HG03571 (cell line): ENCODE measurements around the gene AOC1.
"Not testable (repeated sequence)": the region's sequence is repeated elsewhere in the genome, so short reads cannot be mapped to it uniquely, and the experiment has no call there.

ENCODE experiments used
- ATAC-seq: cut with Tn5 transposase; IDR thresholded peaks from one replicate; pipeline ENCODE4 v1.9.1; 2021; ENCODE audit not compliant: unreplicated experiment

Gene AOC1

GRCh38 chr7:150852371-150852905, at the start of gene AOC1:
Gene AOC1, plus strand, starts transcription at chr7:150852517. Its CDS starts 3,954 bp downstream, at chr7:150856471.
- ATAC-seq: no peak

- ATAC-seq: no peak
These were observed 49.0 kb upstream of the AOC1 start for GRCh38 chr7:150803161-150803860.

DNA sequence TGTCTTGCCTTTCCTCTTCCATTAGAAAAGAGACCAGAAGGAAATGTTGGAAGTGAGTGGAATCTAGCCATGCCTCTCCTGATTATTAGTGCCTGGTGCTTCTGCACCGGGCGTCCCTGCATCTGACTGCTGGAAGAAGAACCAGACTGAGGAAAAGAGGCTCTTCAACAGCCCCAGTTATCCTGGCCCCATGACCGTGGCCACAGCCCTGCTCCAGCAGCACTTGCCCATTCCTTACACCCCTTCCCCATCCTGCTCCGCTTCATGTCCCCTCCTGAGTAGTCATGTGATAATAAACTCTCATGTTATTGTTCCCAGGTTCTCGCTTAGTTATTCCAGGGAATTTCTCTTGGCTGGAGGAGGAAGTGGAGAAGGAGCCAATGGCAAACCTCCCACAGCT, 47.5 kb upstream of the AOC1 start:
- no peak for ATAC-seq

DNA sequence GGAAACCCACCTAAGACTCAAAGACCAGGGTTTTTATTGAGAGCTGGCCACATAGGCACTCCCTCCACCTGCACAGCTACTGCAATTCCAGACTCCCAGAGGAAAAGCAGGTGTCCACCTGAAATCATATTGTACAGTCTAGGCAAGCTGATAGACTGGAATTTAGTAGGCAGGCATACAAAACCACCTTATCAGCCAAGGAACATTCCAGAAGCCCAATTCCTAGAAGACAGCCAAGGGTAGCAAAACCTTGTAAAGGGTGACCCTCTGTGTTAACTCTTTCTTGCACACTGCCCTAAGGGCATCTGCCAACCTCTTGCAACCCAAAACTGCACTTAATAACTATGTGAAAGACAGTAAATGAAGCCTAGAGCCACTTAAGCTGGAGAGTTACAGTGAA, 46.5 kb upstream of the AOC1 start:
- ATAC-seq: no peak

GRCh38 chr7:150806454-150806853, 45.9 kb upstream of the AOC1 start:
- no peak for ATAC-seq

- no peak for ATAC-seq
These were observed 45.5 kb upstream of the AOC1 start for GRCh38 chr7:150806863-150807262.

GRCh38 chr7:150807616-150808438, 44.5 kb upstream of the AOC1 start:
- ATAC-seq: not testable (repeated sequence)

- ATAC-seq: no peak
These were observed 37.9 kb upstream of the AOC1 start for GRCh38 chr7:150814328-150815001.

GRCh38 chr7:150818971-150819370, 33.3 kb upstream of the AOC1 start:
- no peak for ATAC-seq

DNA sequence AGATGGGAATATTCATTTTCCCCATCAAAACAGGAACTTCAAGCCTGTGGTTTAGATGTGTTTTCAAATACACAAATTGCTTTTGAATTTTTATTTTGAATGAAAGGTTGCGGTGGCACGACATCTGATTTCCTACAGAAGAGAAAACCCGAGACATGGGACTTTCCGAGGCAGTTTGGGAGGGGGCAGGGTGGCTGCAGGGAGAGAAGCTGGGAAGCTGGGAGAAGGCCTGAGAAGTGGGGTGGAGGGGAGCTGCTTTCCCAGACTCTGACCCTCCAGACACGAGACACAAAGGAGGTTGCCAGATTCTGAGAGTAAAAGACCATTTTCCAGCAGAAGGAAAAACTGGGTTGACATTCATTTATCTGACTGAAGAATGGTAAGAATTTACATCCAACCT, 32.2 kb upstream of the AOC1 start:
- ATAC-seq: no peak

DNA sequence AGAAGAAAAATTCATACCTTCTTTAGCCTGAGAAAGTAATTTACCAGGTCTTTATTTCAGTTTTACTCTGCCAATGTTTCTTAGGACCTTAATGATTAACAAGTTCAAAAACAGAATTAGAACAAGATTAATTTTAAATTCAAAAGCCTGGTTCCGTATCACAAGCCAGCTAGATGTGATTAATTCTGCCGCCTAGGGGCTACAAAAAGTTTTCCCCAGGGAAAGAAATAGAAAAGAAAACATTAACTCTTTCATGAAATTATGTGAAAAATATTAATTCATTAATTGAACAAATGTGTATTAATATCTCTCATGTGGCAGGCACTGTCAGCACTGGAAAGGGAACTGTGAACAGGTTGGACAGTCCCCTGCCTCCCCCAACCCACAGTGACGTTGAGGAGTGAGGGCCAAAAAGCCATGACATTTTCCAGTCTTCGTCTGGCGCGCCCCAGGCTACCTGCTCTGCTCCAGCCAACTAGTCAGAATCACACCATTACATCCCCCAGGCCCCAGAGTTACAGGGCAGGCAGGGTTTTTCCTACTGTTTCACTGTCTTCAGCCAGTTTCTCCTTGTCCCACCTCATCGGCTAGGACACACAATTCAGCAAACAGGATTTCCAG, 31.6 kb upstream of the AOC1 start:
- ATAC-seq: no peak

- ATAC-seq: no peak
These were observed 29.3 kb upstream of the AOC1 start for GRCh38 chr7:150823043-150823442.

DNA sequence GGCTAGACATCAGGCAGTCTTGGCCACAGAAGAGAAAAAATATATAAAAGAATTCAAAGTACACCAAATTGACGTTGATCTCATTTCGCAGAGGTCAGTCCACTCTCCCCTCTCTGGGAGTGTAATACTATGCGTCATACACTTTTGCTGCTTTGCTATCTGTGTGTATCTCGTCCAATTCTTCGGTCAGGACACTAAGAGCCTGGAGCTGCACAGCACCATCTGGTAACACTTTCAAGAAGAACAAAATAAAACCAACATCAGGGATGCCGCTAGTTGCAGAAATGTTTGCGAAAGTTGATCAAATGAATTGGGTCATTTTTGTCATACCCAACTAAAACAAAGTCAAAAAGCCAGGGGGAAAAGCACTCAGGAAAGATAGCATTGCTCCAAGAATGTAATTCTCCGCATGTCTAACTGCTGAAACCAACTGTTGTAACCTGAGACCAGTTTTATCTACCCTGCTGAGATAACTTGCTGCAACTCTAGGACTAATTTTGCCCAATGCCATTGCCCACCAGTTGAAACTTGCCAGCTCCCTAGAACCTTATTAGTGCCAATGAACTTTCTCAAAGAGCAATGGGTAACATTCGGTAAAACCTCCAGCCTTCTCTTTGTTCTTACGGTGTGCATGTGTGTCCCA, 28.7 kb upstream of the AOC1 start:
- ATAC-seq: no peak

DNA sequence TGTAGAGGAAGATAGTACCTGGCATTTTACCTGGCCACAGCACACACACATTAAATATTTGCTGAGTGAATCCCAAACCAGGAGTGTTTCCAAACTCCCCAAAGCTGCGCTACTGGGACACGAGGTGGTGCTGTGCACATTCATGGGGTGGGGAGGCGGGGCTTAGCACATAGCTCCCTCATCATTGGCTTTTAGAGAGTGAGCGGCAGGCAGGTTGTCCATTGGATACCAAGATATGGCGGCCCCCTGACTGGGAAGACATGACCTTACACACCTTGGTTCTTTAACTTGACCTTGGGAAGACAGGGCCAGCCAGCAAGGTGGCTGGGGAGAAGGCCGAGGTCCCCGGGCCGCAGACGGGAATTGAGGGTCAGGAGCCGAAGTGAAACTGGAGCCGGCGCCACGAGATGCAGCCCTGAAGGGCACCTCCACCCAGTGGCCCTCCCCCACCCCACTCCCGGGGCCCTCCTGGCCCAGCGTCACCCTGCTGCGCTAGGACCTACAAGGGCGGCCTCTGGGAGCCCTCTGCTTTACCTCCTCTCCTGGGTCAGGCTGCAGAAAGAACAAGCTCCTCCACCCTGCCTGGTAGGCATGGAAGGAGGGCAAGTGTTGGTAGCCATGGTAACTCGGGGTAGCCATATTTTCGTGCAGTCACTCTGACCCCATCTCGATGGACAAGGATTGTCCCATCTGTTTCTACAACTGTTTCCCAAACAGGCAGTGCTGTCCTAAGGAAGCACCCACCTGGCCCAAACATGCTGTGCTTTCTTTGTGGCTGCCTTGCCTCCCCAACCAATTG, 27.7 kb upstream of the AOC1 start:
- no peak for ATAC-seq

DNA sequence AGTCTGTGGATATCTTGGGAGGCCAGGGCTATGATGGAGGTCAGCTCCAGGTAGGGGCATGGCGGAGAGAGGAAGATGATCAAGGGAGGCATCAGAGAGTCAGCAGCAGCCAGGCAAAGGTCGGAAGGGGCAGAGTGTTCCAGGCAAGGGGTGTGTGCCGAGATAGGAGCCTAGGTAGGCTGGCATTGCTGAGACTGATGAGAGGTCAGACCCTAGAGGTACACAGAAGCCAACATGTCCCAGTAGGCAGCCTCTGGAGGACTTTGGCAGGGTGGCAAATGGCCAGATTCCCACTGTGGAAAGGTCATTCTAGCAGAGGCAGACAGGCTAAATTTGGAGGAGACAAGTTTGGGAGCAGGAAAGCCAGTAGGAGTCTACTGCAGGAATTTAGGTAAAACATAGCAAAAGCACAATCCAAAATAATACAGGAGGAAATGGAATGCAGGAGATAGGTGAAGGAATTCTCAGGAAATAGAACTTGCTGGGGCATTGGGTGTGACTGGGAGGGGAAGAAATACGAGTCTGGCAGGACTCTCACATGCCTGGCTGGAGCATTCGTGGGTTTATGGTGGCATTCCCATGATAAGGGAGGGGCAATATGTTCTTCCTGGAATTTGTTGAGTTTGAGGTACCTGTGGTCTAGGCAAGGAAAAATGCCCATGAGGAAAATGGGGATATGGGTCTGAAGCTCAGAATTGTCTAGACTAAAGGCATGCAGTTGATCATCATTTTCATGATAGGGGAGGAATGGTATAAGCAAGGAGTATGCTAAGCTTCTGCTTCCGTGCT, 26.1 kb upstream of the AOC1 start:
- ATAC-seq: no peak

GRCh38 chr7:150828384-150828783, 23.9 kb upstream of the AOC1 start:
- ATAC-seq: no peak

DNA sequence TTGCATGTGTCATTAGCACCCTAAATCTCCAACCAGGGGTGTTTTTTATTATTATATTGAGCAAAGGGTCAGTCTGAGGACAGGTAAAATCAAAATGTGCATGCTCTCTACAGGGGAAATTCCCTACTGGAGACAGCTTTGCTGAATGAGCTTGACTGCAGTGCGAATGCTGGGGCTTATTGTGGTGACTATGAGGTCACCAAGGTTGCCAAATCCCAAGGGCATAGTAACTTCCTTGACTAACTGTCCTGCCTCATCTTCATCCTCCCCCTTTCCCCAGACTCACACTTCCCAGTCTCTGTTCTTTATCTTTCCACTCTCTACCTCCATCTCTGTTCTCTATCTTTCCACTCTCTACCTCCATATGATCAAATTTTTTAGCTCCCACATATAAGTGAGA, 22.9 kb upstream of the AOC1 start:
- ATAC-seq: no peak

- ATAC-seq: no peak
These were observed 21.4 kb upstream of the AOC1 start for GRCh38 chr7:150830937-150831336.

GRCh38 chr7:150831851-150832250, 20.5 kb upstream of the AOC1 start:
- ATAC-seq: no peak
